ENCODE results near the gene TPRX1.

- TF ChIP-seq CTCF (IDR thresholded peaks at IDR 0.05), result no peak
- no peak for TF ChIP-seq POLR2AphosphoS5 (IDR thresholded peaks at IDR 0.05; ENCODE audit: insufficient read depth in 1 of 2, low read depth in 1 of 2)
These were observed 17.2 kb upstream of the TPRX1 start, which contains the start of gene CRX for GRCh38 chr19:47821460-47822020.

Data from vagina (tissue), 2 donors.